Measurements from ENCODE around the gene EFNA5.
"Not testable (repeated sequence)": the region's sequence is repeated elsewhere in the genome, so short reads cannot be mapped to it uniquely, and the experiment has no call there.

Gene EFNA5

DNA sequence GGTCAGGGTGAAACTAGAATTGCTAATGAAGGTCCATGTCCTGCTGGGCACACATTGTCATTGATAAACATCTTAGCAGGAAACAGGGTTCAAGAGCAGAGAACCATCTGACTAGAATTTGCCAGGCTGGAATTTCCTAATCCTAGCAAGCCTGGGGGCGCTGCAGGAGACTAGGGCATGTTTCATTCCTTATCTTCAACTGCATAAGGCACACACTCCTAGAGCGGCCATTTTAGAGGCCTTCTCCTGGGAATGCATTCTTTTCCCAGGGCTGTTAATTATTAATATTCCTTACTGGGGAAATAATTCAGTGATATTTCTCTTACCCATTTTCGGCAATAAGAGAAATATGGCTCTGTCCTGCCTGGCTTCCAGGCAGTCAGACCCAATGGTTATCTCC is 324.2 kb downstream of the EFNA5 start:
- not testable (repeated sequence) for DNase-seq

DNA sequence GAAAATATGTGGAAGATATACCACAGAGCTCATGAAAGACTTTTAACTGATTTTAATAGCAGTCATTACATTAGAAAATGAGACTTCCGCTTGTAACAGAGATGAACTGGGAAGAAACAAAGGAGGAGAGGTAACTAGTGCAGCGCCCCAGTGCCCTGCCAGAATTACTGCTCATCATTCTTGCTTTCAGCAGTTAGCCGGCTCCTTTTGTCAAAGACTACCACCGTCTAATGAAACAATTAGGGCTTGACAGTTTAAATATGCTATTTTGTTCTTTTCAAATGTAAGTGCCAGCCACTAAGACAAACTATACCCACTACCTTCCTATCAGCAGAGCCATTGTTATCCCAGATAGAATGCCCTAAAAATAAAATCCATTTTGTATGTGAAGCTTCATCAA is 328.4 kb downstream of the EFNA5 start:
- DNase-seq: no peak

DNA sequence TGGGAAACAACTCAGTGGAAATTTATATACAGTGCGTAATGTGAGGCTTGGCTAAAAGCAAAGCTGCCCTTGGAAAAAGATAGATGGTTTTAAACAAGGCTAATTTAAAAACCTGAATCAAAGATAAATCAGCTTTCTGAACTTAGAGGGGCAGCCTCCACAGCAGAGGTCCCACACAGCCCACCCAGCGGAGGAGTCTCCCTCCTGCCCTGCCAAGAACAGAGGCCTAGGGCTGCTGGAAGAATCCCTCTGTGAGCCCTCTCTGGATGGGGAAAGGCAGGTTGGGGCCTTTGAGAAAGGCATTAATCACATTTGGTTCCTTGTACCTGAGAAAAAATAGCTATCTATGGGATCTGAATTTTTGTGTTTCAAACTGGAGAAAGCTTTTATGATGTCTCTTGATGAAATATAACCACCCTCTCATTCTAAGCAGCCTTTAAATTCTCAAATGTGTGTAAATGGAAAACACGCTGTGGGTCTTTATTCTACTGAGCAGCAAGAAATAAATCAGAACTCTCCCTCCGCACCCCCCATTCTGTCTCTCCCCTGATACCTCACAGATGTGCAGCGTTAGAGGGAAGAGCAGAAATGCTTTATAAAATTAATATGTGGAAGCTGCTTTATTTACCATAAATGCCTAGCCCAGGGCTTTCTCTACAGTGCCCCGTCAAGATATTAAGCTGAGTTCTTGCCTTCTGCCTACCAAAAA is 329.2 kb downstream of the EFNA5 start:
- no peak for DNase-seq

- no peak for DNase-seq
Observed at GRCh38 chr5:107340631-107341030, 330.1 kb downstream of the EFNA5 start.

DNA sequence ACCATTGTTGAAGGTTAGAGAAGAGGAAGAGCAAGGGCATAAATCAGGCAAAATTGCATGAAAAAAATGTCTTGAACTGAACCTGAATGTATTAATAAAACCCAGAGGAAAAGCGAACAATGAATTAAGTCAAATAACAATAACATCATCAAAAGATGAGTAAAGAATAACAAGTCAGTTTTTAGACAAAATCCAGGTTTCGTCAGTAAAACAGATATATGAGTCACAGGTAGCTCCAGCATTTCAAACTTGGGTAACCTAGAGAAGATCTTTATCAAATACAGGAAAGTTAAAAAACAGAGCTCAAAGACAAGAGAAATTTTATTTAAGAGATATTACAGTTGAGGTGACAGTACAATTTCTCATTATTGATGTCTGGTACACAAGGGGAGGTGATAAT is 332.4 kb downstream of the EFNA5 start:
- DNase-seq: no peak

GRCh38 chr5:107337281-107337680 is 333.5 kb downstream of the EFNA5 start:
- DNase-seq: no peak

- DNase-seq: no peak
Observed at GRCh38 chr5:107331882-107332281, 338.9 kb downstream of the EFNA5 start.

GRCh38 chr5:107331312-107331711 is 339.4 kb downstream of the EFNA5 start:
- no peak for DNase-seq

DNA sequence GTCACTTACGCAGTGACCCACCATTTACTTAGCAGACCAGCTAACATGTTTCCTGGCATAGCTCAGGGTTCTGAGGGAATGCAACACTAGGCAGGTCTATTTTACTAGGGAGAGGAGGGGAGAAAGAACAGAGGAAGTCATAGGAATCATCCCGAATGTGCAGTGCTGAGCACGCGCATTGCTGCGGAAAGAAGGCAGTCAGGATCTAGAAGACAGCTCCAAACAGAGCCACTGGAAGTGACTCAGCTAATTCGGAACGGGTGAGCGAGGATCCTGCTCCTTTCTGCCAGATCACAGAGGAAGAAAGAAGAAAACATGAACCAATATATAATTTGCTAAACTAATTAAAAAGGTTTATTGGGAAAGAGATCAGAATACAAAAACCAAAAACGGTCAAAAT is 339.8 kb downstream of the EFNA5 start:
- no peak for DNase-seq

GRCh38 chr5:107329850-107330249 is 340.9 kb downstream of the EFNA5 start:
- no peak for DNase-seq

Data from NCI-H510A (cell line).